A549 treated with CpdA at 1 μM for 4 hours (cell line): Measurements from ENCODE around the gene CTAGE1. TPM values are rescaled to one million over a fixed set of nuclear protein-coding genes. Genes with fewer than 3 reads are reported as not detected.

Experiments used
- total RNA-seq: library from RNA; stranded (reverse); fragments of 200-300 nt; extraction: Qiagen RNA extraction; gene quantifications from 5 replicates; pipeline ENCODE4 v1.2.3, GENCODE V29; 2022; ENCODE audit warnings: low read depth

Gene CTAGE1
- total RNA-seq = not detected in 5 replicates

GRCh38 chr18:22417496-22418188 is at the start of gene CTAGE1:
TSS of gene CTAGE1 (minus strand) at chr18:22417915. CDS start at chr18:22417811, 104 bp downstream.

Other genes starting within 250 kb of the CTAGE1 start
- 1.9 to 2.8 TPM (median 2.7 TPM) in 5 replicates for gene GATA6, start 248.3 kb downstream of the CTAGE1 start, total RNA-seq